Suprapubic skin (tissue), 4 donors: ENCODE data around the gene SLC25A5. TPM values are rescaled to one million over a fixed set of nuclear protein-coding genes. Genes with fewer than 3 reads are reported as not detected.
A peak's percentile ranks its signal among the peaks of the same experiment; 100 is the strongest.
"Not testable (repeated sequence)": the region's sequence is repeated elsewhere in the genome, so short reads cannot be mapped to it uniquely, and the experiment has no call there.

Source experiments
- DNase-seq, 2 donors: peaks; one replicate each; pipeline ENCODE4 v3.0.0-alpha.2; 2019; ENCODE audit warnings: low spot score in 2 of 2
- H3K27ac ChIP-seq: fragments of 200-600 bp; sonication (generic); one replicate; pipeline ENCODE4 v1.5.1; 2019
- H3K27me3 ChIP-seq: fragments of 200-600 bp; sonication (generic); one replicate; pipeline ENCODE4 v1.5.1; 2019
- H3K36me3 ChIP-seq: fragments of 200-600 bp; sonication (generic); one replicate; pipeline ENCODE4 v1.5.1; 2019
- H3K4me1 ChIP-seq: fragments of 200-600 bp; sonication (generic); one replicate; pipeline ENCODE4 v1.5.1; 2019
- H3K4me3 ChIP-seq: fragments of 200-600 bp; sonication (generic); one replicate; pipeline ENCODE4 v1.5.1; 2019; ENCODE audit warnings: mild to moderate bottlenecking
- H3K9me3 ChIP-seq: fragments of 200-600 bp; sonication (generic); one replicate; pipeline ENCODE4 v1.5.1; 2019
- CTCF ChIP-seq, 2 donors: fragments of 200-600 bp in 1 of 2; fragments of 450-650 bp in 1 of 2; sonication (generic) in 1 of 2; IDR thresholded peaks; one replicate each; pipeline ENCODE4 v1.5.1; 2016 to 2019; ENCODE audit warnings: antibody characterized with exemption in 2 of 2, mild to moderate bottlenecking in 1 of 2, moderate library complexity in 1 of 2
- EP300 ChIP-seq: sonication (generic); formaldehyde crosslinking; IDR thresholded peaks from one replicate; pipeline ENCODE4 v1.6.1; 2017; ENCODE audit warnings: antibody characterized with exemption
- POLR2A ChIP-seq, 2 donors: fragments of 450-650 bp; IDR thresholded peaks; one replicate each; pipeline ENCODE4 v1.6.1; 2017; ENCODE audit warnings: antibody characterized with exemption in 2 of 2, mild to moderate bottlenecking in 2 of 2, moderate library complexity in 2 of 2
- POLR2AphosphoS5 ChIP-seq, 3 donors: sonication (generic); formaldehyde crosslinking; IDR thresholded peaks; one replicate each; pipeline ENCODE4 v1.6.1; 2017; ENCODE audit warnings: antibody characterized with exemption in 3 of 3
- WGBS: methylation state at CpG from one replicate; pipeline ENCODE4 v1.1.5; 2018; 5-methylcytosine and 5-hydroxymethylcytosine counted together
- total RNA-seq, 4 donors: library from RNA; depleted of rRNA; stranded (reverse); fragments of >200 nt; gene quantifications; one replicate each; pipeline ENCODE4 v1.1.0, GENCODE V29; 2016

SLC25A5 gene
- total RNA-seq, 4 donors from 2014 or later, result 177 to 516 (median 455) TPM

GRCh38 chrX:119482481-119483480 is 14.5 kb downstream of the SLC25A5 start:
- Histone ChIP-seq H3K27ac (peak overlapping the region; percentile 78), H3K27me3 (no peaks in the 10 kb centered on the region), H3K9me3 (no peaks in the 10 kb centered on the region), H3K36me3 (no peaks in the 10 kb centered on the region), H3K4me3 (peak overlapping the region; percentile 43), H3K4me1 (peaks cover 14% of the 10 kb centered on the region)
- TF ChIP-seq POLR2A (IDR thresholded peaks at IDR 0.05), result no peak
- TF ChIP-seq CTCF (IDR thresholded peaks at IDR 0.05), result peak in 1 of 2 donors; percentile 79
- peak in 1 of 2 donors; percentile 77 for DNase-seq
- WGBS, result 38% methylated on average over 42 of the region's 48 CpGs

GRCh38 chrX:119486745-119487144 is 18.5 kb downstream of the SLC25A5 start:
- no peak for DNase-seq
- no peak for TF ChIP-seq CTCF (IDR thresholded peaks at IDR 0.05)
- TF ChIP-seq EP300, result no peak
- no peak for TF ChIP-seq POLR2AphosphoS5 (IDR thresholded peaks at IDR 0.05)
- no peak for TF ChIP-seq POLR2A (IDR thresholded peaks at IDR 0.05)
- Histone ChIP-seq H3K4me3 (no peak overlapping the region), H3K27me3 (no peaks in the 10 kb centered on the region), H3K9me3 (no peaks in the 10 kb centered on the region), H3K27ac (no peak overlapping the region), H3K4me1 (peaks cover 9% of the 10 kb centered on the region), H3K36me3 (no peaks in the 10 kb centered on the region)
- 76% methylated on average over 11 of the region's 11 CpGs for WGBS

GRCh38 chrX:119487766-119488165 is 19.5 kb downstream of the SLC25A5 start:
- not testable (repeated sequence) for H3K27ac ChIP-seq, H3K9me3 ChIP-seq, H3K4me3 ChIP-seq, DNase-seq, H3K36me3 ChIP-seq, H3K27me3 ChIP-seq, H3K4me1 ChIP-seq
- no CpG with 5 or more reads among the region's 24 CpGs for WGBS

GRCh38 chrX:119488749-119489148 is 20.5 kb downstream of the SLC25A5 start:
- TF ChIP-seq CTCF (IDR thresholded peaks at IDR 0.05) (peak; percentile 44 to 47), POLR2AphosphoS5 (IDR thresholded peaks at IDR 0.05) (no peak), POLR2A (IDR thresholded peaks at IDR 0.05) (no peak), EP300 (no peak)
- H3K4me1 ChIP-seq, result peaks cover 5% of the 10 kb centered on the region
- no peak overlapping the region for H3K4me3 ChIP-seq
- no peak for DNase-seq
- H3K9me3 ChIP-seq, result no peaks in the 10 kb centered on the region
- H3K27ac ChIP-seq, result no peak overlapping the region
- H3K36me3 ChIP-seq, result no peaks in the 10 kb centered on the region
- no peaks in the 10 kb centered on the region for H3K27me3 ChIP-seq
- WGBS, result 21% methylated on average over 8 of the region's 8 CpGs

- WGBS, result 79% methylated on average over 13 of the region's 13 CpGs
Measured at GRCh38 chrX:119489212-119490074, 21.2 kb downstream of the SLC25A5 start.

More at GRCh38 chrX:119489212-119490074, 21.2 kb downstream of the SLC25A5 start:
- TF ChIP-seq EP300 (no peak), POLR2AphosphoS5 (IDR thresholded peaks at IDR 0.05) (no peak), POLR2A (IDR thresholded peaks at IDR 0.05) (no peak), CTCF (IDR thresholded peaks at IDR 0.05) (no peak)
- Histone ChIP-seq H3K27me3 (no peaks in the 10 kb centered on the region), H3K27ac (no peak overlapping the region), H3K4me1 (peaks cover 5% of the 10 kb centered on the region), H3K9me3 (no peaks in the 10 kb centered on the region), H3K36me3 (no peaks in the 10 kb centered on the region), H3K4me3 (no peak overlapping the region)
- peak in 1 of 2 donors; percentile 20 for DNase-seq
